ENCODE data around the gene MAST4.

Gene MAST4

DNA sequence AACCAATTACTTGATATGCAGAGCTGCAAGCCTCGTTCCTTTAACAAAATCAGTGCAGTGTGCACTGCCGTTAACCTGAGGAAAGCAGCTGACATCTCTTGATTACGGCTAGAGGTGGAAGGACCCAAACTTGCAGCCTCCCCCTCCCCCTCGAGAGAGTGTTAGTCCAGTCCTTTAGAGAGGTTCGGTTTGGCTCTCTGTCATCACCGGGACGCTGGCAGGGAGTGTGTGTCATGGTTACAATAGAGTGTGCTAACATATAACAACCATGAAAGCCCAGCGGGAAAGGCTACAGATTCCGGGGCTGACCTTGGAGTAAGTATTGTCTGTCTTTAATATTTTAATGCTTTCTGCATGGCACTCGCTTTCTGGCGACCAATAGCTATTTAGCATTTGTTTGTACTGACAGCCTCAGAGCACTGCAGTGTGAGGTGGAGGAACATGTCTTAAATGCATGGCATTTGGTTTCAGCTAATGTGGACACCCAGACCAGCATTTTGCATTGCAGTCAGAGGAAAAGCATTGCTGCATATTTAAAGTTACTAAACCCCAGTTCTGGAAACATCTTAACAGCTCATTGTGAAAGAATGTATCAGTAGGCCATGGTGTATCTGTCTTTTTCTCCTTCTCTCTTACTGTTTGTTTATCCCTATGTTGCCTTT lies 362.9 kb downstream of the MAST4 start:
- no peak for DNase-seq (ENCODE audit: low read depth in 2 of 2)

DNA sequence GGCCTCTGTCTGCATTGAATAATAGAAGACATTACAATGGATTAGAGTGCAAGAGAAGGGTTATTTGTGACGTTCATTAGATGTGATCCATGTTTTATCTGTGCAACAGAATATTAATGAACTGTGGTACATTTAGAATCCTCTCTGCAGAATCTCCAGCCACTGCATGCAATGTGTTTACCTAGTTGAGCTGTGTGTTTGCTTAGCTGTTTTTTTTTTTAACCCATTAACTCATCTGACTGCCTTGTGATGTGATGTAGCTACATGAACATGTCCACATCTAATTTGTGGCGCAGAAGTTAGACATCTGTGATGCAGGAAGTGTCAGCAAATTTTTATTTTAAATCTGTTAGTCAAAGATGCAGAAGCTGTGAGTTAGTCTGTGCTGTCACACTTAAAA lies 363.5 kb downstream of the MAST4 start:
- no peak for DNase-seq (ENCODE audit: low read depth in 2 of 2)

DNA sequence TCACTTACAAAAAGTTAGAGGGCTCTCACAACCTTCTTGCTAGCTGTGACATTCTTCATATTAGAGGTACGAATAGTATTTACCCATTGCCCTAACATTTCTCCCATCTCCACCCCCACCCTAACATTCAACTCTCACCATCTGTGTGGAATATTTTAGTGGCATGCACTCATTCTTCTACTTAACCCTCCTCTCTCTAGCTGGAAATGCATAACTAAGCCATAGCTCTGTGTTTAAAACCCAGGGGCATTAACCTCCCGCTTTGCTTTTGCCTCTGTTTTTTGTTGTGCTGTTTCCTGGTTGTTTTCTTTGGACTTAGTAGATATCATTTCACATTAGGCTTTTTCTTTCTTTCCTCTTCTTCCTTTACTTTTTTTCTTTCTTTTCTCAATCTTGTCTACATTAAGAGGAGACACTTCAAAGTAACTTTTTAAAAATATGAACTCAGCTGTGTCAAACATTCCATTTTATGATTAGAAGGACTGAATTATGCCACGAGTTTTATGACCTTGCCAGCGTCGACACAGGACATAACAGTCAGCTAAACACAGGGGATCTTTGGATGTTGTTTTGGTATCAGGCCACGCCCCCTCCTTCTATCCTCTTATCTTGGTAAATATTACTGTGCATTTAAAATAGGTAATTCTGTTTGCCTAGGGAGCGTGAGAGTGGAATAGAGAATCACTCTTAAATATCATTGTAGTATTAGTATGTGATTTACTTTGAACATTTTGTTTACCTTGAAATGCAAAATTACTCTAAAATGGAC lies 364.4 kb downstream of the MAST4 start:
- DNase-seq (ENCODE audit: low read depth in 2 of 2): no peak

DNA sequence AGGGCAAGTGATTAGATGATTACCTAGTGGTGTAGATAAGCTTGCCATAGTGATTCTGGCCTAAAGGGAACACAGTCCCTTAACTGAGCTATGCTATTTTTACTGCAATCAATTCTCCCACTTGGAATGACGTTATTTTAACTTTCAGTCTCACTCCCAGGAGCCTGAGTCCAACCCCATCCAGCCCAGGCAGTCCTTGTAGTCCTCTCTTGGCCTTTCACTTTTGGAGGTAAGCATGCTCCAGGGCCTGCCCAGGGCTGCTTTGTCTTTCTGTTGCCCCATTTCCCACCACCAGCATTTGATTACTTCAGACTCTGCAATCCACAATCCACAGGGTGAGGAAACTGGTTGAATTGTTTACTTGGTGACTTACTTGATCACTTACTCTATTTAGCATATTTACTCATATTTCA lies 367.4 kb downstream of the MAST4 start:
- DNase-seq (ENCODE audit: low read depth in 2 of 2): no peak

DNA sequence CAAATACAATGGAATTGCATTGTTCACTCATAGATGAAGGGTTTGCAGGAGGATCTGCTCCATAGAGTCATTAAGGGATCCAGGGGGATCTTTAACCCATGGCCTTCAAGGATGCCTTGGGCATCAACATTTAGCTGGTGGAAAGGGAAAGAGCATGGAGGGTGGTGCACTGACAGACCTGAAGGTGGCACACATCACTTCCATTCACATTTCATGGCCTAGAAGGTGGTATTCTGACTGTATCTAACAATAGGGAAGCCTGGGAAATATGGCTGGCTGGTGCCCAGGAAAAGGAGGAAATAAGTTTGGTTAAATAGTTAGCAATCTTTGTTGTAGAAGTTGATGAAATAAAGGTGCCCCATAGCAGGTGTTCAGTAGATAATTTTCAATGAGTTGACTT lies 370.2 kb downstream of the MAST4 start:
- DNase-seq (ENCODE audit: low read depth in 2 of 2): no peak

DNA sequence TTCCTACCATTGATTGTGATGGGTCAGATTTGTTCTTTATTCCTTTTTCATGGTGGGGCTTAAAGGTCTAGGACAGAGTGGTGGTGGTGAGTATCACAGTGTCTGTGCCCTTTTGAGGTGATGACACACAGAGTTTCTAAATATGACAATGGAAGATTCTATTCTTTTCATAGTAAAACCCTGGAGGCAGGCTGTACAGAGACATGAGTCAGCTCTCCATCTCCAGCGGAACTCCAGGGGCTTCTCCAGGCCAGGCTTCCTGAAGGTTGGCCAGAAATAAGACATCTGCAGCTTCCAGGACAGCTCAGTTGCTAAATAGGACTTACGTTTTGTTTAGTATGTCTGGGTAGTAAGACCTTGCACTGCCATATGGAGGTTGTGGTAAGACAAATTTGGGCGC lies 370.9 kb downstream of the MAST4 start:
- DNase-seq (ENCODE audit: low read depth in 2 of 2): no peak

DNA sequence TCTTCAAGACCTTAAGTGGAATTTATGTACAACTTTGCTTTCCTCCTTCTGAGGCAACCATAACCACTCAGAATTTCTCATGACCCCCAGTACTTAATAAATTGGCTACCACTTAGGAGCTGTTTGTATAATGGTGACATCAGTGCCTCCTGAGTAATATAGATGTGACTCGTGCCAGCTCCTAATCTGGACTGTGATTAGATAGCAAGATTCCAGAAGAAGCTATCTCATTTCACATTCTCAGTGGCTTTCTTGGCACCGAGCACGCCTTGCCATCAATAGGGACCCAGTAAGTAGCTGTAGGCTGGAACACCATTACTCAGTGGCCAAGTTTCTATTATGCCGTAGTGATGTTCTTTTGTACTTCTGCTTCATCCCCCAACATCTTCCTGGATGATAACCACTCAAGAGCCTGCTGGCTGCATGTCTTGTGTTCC lies 371.7 kb downstream of the MAST4 start:
- DNase-seq (ENCODE audit: low read depth in 2 of 2): no peak

DNA sequence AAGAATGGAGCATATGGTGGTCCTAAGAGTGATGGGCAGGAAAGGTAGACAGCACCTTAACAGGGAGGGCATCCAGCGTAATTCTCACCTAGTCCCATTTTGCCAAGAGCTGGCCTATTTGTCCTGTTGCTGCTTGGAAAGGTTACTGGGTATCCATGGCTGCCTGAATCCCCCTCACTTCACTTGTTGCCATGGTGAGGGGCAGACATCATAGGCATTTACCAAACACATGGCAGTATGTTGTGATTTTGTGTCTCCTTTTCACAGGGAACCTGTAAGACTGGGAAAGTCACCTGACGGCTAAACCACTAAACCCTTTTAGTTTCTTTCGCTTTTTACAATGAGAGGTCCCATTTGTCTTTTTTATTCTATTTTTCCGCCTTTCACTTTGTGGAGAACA lies 373.3 kb downstream of the MAST4 start:
- no peak for DNase-seq (ENCODE audit: low read depth in 2 of 2)

DNA sequence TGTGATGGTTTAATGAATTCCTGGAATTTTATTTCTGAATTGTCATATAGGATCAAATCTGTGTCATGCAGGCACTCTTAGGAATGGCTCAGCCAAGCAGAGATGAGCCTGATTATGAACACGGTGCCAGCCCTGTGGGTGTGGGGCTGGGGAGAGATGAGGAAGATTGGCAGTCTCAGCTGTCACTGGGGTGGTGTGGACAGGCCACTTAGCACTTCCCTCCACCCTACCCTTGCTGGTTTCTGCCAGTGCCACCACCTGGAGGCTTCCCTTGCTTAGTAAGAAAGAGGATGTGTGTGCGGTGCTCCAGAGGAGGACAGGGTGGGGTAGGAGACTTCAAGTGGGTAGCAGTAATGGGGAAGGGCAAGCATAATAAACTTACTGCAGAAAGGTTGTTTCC lies 373.8 kb downstream of the MAST4 start:
- no peak for DNase-seq (ENCODE audit: low read depth in 2 of 2)

DNA sequence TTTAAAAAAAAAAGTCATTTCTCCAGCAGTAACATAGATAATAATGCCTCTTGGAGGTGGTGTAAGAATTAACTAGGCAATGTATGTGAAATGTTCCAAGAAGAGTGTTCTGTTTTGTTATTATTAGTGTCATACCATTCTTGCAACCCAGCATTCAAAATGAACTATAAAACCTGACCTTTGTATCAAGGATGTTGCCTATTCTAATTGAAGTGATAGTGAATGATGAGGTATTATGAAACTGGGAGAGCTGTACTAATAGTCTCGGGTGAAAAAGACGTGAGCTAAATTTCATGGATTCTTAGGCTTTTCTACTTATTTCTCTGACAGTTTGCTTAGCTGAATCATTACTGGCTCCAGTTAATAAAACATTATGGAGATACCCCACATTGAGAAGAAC lies 375.8 kb downstream of the MAST4 start:
- no peak for DNase-seq (ENCODE audit: low read depth in 2 of 2)

DNA sequence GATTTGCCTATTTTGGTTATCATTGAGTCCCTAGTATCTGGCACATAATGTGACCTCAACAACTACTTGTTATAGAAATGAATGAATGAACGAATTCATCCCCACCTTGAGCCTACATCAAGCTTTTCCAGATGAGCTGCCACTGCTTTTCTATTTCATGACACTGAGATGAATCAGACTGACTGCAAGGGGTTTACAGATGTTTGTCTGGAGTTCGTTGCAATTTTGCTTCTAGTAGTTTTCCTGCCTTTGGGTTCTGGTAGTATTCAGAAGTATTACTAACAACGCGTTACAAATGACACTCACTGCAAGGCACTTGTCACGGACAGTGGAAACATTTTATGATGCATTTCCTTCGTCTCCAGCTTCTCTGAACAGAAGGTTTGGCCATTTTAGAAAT lies 378.1 kb downstream of the MAST4 start:
- DNase-seq (ENCODE audit: low read depth in 2 of 2): no peak

DNA sequence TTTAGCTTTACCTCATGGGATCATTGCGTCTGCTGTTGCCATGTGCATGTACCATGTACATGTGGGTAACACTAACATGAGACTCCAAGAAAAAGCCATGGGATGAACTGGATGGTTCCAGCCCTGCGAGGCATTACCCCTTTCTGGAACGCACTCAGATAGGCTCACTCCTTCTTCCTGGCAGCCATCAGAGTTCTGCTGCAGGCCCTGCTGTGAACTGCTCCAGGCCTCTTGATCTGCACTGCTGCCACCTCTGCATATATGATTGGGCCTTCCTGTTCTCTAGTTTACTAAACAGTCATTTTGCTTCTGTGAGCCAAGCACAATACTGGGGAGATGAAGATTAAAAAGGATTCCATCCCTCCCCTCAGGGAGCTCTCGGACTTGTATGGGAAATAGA lies 379.9 kb downstream of the MAST4 start:
- no peak for DNase-seq (ENCODE audit: low read depth in 2 of 2)

DNA sequence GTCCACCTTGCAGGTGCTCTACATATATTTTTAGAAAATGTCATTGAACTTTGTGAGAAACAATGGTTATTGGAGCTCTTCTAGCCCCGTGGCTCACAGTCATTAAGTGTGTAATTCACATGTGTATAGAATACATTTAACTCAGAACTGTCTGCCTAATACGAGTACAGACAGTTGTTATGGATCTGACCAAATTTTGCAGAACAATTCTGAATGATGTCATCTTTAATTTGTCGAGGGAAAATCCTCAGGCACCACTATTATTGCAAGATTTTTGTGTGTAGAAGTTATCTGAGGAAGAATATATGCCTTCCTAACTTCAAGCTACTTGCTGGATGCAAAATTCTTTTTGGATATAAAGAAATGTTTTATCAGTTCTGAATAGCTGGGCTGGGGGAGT lies 383.5 kb downstream of the MAST4 start:
- DNase-seq (ENCODE audit: low read depth in 2 of 2): no peak

DNA sequence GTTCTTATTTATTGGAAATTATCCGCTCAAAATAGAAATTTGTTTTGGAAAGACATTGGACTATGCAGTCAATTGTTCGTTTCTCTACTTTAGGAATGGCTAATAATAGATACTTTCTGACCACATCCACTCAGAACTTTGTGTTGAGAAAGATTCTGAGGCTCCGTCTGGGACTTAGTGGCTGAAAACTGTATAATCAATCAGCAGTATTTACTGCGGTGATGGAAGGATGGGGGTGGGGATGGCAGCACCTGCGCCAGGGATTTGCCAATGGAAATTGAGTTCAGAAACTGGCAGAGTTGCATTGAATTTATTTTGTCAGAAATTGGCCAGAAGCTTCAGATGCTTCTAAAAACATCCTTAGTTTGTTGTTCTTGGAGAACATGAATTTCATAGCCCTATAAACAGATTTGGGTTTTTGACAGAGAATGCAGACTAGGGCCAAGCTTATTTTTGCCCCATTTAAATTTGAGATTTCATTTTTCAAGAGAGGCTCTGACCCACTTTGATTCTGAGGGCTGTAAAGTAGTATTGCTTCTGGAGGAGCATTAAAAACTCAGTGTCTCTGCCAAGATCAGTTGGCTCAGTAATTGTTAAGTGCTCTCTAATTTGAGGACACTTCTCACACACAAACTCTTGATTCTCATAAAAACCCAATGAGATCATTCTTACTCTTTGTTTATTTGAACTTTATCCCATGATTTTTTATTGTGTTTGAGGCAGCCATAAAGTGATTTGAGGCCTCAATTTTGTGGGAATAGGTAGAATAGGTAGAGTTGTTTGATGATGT lies 385.3 kb downstream of the MAST4 start:
- DNase-seq (ENCODE audit: low read depth in 2 of 2): no peak

DNA sequence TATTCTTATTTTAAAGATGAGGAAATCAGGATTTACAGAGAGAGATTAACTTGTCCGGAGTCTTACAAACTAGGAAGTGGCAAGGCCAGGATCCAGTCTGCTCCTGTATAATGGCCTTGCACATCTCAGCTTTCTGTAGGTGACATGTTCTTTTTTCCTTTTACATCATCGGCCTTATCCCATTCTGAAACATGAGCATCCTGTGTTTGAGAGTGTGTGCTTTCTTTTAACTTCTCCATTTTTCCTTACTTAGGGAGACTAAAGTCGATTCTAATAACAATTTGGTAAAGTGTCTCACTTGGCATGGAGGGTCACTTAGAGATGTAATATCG lies 385.8 kb downstream of the MAST4 start:
- no peak for DNase-seq (ENCODE audit: low read depth in 2 of 2)

DNA sequence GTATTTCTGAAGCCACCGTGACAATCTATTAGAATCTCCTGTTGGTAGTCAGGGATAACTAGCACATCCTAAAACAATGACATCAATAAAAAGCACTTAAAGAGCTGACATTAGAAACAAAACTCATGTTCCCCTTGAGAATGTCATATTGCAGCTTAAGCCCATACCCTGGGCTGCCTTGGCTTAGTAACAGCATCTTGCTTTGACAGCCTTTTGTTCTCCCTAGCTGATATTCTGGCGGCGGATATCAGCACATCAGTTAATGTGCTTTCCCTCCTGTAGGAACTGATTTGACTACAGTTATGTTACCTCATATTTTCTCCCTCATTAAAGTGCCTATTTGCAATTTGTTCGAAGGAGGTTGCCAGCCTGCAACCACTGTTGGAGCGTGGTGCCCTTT lies 386.3 kb downstream of the MAST4 start:
- no peak for DNase-seq (ENCODE audit: low read depth in 2 of 2)

DNA sequence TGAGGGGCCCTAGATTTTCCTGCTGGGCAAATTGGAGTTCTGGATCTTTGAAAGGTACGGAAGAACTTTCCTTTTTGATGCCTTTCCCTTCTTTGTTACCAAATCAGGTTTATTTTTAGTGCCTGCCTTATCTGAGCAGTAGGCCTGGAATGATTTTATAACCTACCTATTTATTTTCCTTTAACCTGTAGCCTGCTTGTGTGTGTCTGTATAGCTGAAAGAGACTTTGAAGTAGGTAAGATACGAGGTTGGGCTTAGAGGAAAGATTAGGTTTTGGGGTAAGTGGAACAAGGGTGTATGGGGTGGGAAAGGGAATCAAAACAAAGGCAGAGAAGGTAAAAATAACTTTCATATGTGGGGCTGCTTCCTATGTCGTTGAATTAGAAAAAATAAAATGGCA lies 389.2 kb downstream of the MAST4 start:
- DNase-seq (ENCODE audit: low read depth in 2 of 2): no peak

DNA sequence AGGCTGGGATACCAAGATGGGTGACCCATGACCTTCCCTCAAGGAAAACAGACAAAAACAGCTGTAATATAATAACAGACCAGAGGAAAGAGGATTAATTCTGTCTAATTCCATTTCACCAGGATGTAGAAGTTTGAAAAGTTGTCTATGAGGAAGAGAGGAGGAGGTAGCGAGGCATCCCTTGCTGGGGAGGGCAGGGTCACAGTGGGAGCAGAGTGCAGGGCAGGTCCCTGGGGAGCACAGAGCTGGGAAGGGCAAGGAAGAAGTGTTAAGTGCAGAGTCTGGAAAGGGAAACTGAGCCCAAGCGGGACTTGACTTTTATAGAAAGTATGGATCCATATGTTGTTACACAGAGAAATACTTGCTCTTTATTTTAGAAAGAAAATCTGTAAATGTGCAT lies 389.8 kb downstream of the MAST4 start:
- no peak for DNase-seq (ENCODE audit: low read depth in 2 of 2)

DNA sequence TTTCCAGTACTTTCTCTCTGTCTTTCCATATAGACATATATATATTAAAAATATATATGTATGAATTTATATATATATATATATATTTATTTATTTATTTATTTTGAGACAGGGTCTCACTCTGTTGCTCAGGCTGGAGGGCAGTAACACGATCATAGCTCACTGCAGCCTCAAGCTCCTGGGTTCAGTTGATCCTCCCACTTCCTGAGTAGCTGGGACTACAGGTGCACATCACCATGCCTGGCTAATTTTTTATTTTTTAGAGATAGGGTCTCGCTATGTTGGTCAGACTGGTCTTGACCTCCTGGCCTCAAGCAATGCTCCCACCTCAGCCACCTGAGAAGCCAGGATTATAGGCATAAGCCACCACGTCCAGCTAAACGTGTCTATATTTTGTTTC lies 390.3 kb downstream of the MAST4 start:
- DNase-seq (ENCODE audit: low read depth in 2 of 2): no peak

DNA sequence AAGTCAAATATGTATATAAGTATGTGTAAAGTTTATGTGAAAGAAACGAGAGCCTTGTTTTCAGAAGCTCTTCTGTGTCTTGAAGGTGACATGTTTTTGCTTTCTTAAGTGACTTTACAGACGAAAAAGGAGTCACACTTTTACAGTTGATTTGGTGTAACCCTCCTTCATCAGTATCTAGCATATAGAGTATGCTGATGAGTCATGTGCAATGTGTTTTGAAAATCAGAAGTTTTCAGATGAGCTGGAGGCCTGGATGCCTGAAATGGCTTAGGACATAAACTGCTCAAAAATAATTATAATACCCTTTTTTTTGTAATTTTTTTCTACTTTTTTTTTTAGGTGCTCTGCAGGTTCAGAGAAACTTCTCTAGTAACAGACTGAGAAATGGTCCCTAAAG lies 390.9 kb downstream of the MAST4 start:
- DNase-seq (ENCODE audit: low read depth in 2 of 2): no peak

DNA sequence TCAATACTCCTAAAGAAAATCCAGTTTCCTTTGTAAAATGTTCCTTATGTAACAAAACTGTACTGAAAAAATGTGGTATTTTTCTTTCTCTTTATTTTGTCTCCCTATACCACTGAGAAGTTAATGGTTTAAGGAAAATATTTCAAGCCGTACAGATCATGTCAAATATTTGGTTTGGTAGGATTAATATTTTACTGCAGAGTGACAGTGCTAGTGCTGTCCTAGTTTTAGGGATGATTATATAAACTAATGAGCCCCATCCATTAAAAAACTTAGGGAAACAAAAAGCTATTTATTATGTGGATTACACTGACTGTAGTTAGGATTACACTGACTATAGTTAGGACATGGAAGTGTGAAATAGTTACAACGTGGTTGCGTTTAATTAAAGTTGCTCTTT lies 391.3 kb downstream of the MAST4 start:
- no peak for DNase-seq (ENCODE audit: low read depth in 2 of 2)

DNA sequence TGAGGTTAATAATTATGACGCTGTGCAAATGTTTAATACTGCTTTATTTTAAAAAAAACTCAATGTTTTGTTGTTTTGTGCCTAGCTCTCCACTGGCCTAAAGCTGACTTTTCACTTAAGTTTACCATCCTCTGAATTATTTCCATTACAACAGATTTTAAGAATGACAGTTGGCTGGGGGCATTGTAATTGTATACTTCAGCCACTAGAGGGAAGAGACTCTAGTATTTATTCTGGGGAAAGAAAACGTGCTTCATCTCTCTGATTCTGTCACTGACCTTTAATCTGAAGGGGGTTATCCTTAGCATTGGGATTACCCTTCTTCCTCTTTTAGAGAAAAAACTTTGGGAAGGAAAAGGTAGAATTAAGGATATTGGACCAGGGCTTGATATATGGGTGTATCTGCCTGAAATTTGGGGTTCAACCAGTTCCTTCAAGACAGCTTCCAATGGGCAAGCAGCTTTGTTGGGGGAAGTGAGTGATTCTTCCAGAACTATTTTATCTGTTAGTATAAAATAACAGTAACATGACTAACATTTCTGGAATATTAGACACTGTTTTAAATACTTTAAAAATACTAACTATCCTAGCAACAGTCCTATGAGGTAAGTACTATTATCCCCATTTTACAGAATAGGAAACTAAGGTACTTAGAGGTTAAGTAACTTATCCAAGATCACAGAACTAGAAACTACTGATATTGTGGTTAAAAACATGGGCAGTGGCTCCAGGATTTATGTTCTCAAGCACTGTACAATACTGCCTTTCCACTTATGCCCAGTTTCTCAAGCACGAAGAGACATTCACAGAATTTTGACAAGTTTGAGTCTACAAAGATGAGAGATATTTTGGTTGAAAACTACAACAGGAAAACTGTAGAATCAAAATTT lies 392.0 kb downstream of the MAST4 start:
- no peak for DNase-seq (ENCODE audit: low read depth in 2 of 2)
